Heart right ventricle (tissue), 16 donors: ENCODE measurements around the gene TMEM130. TPM values are rescaled to one million over a fixed set of nuclear protein-coding genes. Genes with fewer than 3 reads are reported as not detected.

Experiments
- ATAC-seq, 8 donors: fragments of 200-7000 bp; cut with Tn5 transposase; one replicate each; pipeline ENCODE4 v1.9.1; 2020; ENCODE audit warnings: mild to moderate bottlenecking in 8 of 8, moderate library complexity in 8 of 8, moderate number of reproducible peaks in 1 of 8
- DNase-seq, 2 donors: peaks; one replicate each; pipeline ENCODE4 v3.0.0-alpha.2; 2020
- H3K27ac ChIP-seq, 10 donors: fragments of 200-600 bp; sonication (generic) in 2 of 10; one replicate each; pipeline versions ENCODE4 v1.5.0 to v1.8.0; 2020 to 2022; ENCODE audit warnings: mild to moderate bottlenecking in 3 of 10
- H3K27me3 ChIP-seq, 7 donors: fragments of 200-600 bp; one replicate each; pipeline ENCODE4 v1.8.0; 2021 to 2022; ENCODE audit warnings: mild to moderate bottlenecking in 2 of 7
- H3K36me3 ChIP-seq, 9 donors: fragments of 200-600 bp; sonication (generic) in 1 of 9; one replicate each; pipeline versions ENCODE4 v1.5.0 to v1.8.0; 2020 to 2022; ENCODE audit warnings: mild to moderate bottlenecking in 2 of 9
- H3K4me1 ChIP-seq, 9 donors: fragments of 200-600 bp; sonication (generic) in 1 of 9; one replicate each; pipeline versions ENCODE4 v1.5.0 to v1.8.0; 2020 to 2022; ENCODE audit warnings: mild to moderate bottlenecking in 4 of 9
- H3K4me3 ChIP-seq, 10 donors: fragments of 200-600 bp; sonication (generic) in 2 of 10; one replicate each; pipeline versions ENCODE4 v1.5.0 to v1.8.0; 2020 to 2022; ENCODE audit warnings: mild to moderate bottlenecking in 7 of 10, moderate library complexity in 2 of 10
- H3K9me3 ChIP-seq, 11 donors: fragments of 200-600 bp in 10 of 11; sonication (generic) in 2 of 11; one replicate each; pipeline versions ENCODE4 v1.5.0 to v1.8.0; 2013 to 2022; ENCODE audit warnings: mild to moderate bottlenecking in 2 of 11, control low read depth in 1 of 11, moderate library complexity in 1 of 11
- CTCF ChIP-seq, 9 donors: fragments of 200-600 bp; sonication (generic) in 2 of 9; IDR thresholded peaks; one replicate each; pipeline versions ENCODE4 v1.5.0 to v1.8.0; 2021 to 2022; ENCODE audit warnings: antibody characterized with exemption in 9 of 9, mild to moderate bottlenecking in 5 of 9, moderate library complexity in 1 of 9
- WGBS, 2 donors: extraction: QIAGEN DNeasy Blood & Tissue Kit; methylation state at CpG; one replicate each; pipeline ENCODE4 v1.1.7; 2013; ENCODE audit warnings: inconsistent platforms in 1 of 2; 5-methylcytosine and 5-hydroxymethylcytosine counted together
- intact Hi-C, 10 donors: fragments of 100-400 bp; cut with DNase I; formaldehyde crosslinking; loops; one replicate each; pipeline versions ENCODE4 v1.11.1 to v1.14.2; 2022
- polyA plus RNA-seq, 2 donors: library from polyadenylated mRNA; stranded (reverse); fragments of 200-250 nt; gene quantifications; one replicate each; pipeline ENCODE4 v1.2.3, GENCODE V29; 2013
- total RNA-seq, 10 donors: library from RNA; stranded (reverse); fragmentation: NEBNext Ultra II Directional in 3 of 10; extraction: Animal tissue kit (Norgen Biotek cat#: 25700) in 3 of 10; gene quantifications; one replicate each; pipeline versions ENCODE4 v1.2.1 to v1.2.4, GENCODE V29; 2021 to 2023
- donor health status: Arrhythmogenic right ventricular cardiomyopathy.
- donor health status: ischemic (EF 13 %, LVEDD 7.1; RV severe dilation, severe dysfunction).
- donor health status: healthy with polysubstance abuse.
- donor health status: DM: no; HTN: yes; CAD: no.
- donor health status: DM: no; HTN: no; CAD: no.
- donor health status: ischemic (EF 25% LVEDD 6.9; RV normal size, moderate dysfunction).
- donor health status: ischemic (EF 25% LVEDD 5.7; RV mildly dilated, moderate dysfunction).
- donor health status: healthy.
- donor health status: DM: yes; HTN: yes; CAD: no.
- donor health status: Ischemic cardiomyopathy.
- donor health status: ischemic (EF 35%, LVEDD 5.7; RV mildly dilated, moderate dysfunction).
- donor health status: nonischemic (EF 11% LVEDD 7.7; RV severe dilation, severe dysfunction).
- donor health status: DM: yes; HTN: yes; CAD: no.
- donor health status: PGD.
- donor health status: ischemic (EF 29% LVEDD 5.4; RV normal size, mild dysfunction).
- donor health status: nonischemic (EF 23%, LVEDD 6.1; RV moderate dilation, normal function).

The TMEM130 gene
- total and polyA plus RNA-seq, 12 donors: 0.12 to 1.5 (median 0.25) TPM; not detected in 8

- Histone ChIP-seq H3K27ac (no peak overlapping the region), H3K36me3 (no peaks in the 10 kb centered on the region), H3K4me3 (peak overlapping the region in 9 of 10 donors; percentile 25 to 49 (median 39)), H3K27me3 (peaks cover 0 to 54% (median 40%) of the 10 kb centered on the region in 7 donors), H3K9me3 (no peaks in the 10 kb centered on the region), H3K4me1 (peaks cover 0 to 23% (median 10%) of the 10 kb centered on the region in 9 donors)
- DNase-seq (peak; percentile 38 to 39), ATAC-seq (peak in 6 of 8 donors; percentile 32 to 58 (median 46))
- no peak for TF ChIP-seq CTCF (IDR thresholded peaks at IDR 0.05)
- intact Hi-C loops: no loop called here
- 1% methylated on average over 32 to 35 of the region's 35 CpGs for WGBS, 2 donors
Observed at GRCh38 chr7:98870121-98870651, 372 bp upstream of the TMEM130 start.

GRCh38 chr7:98869027-98869596 is 702 bp downstream of the TMEM130 start:
- ATAC-seq: peak in 2 of 8 donors; percentile 20 to 25
- WGBS, 2 donors: 15 to 17% methylated on average over 24 to 25 of the region's 25 CpGs
- peaks cover 0 to 23% (median 10%) of the 10 kb centered on the region in 9 donors for H3K4me1 ChIP-seq
- peaks cover 0 to 54% (median 40%) of the 10 kb centered on the region in 7 donors for H3K27me3 ChIP-seq
- no peaks in the 10 kb centered on the region for H3K9me3 ChIP-seq
- H3K4me3 ChIP-seq: peak overlapping the region in 8 of 10 donors; percentile 10 to 49 (median 41)
- intact Hi-C loops: no loop called here
- no peak for DNase-seq
- TF ChIP-seq CTCF (IDR thresholded peaks at IDR 0.05): no peak
- H3K36me3 ChIP-seq: no peaks in the 10 kb centered on the region
- no peak overlapping the region for H3K27ac ChIP-seq

GRCh38 chr7:98868450-98868849 is 1.4 kb downstream of the TMEM130 start:
- Histone ChIP-seq H3K27ac (no peak overlapping the region), H3K4me3 (no peak overlapping the region), H3K27me3 (peaks cover 0 to 54% (median 40%) of the 10 kb centered on the region in 7 donors), H3K9me3 (no peaks in the 10 kb centered on the region), H3K36me3 (no peaks in the 10 kb centered on the region), H3K4me1 (peaks cover 0 to 23% (median 10%) of the 10 kb centered on the region in 9 donors)
- TF ChIP-seq CTCF (IDR thresholded peaks at IDR 0.05): no peak
- intact Hi-C loops: no loop called here
- DNase-seq: no peak
- 74 to 79% methylated on average over 2 of the region's 2 CpGs for WGBS, 2 donors
- no peak for ATAC-seq

GRCh38 chr7:98866765-98867164 is 3.0 kb downstream of the TMEM130 start:
- Histone ChIP-seq H3K4me3 (no peak overlapping the region), H3K4me1 (peaks cover 0 to 23% (median 10%) of the 10 kb centered on the region in 9 donors), H3K27ac (no peak overlapping the region), H3K36me3 (no peaks in the 10 kb centered on the region), H3K9me3 (no peaks in the 10 kb centered on the region), H3K27me3 (peaks cover 0 to 50% (median 34%) of the 10 kb centered on the region in 7 donors)
- no peak for TF ChIP-seq CTCF (IDR thresholded peaks at IDR 0.05)
- WGBS, 2 donors: 87 to 93% methylated on average over 7 of the region's 7 CpGs
- no peak for DNase-seq
- intact Hi-C loops: no loop called here
- ATAC-seq: no peak
